ENCODE data around the gene TM4SF4. TPM values are rescaled to one million over a fixed set of nuclear protein-coding genes. Genes with fewer than 3 reads are reported as not detected.
"Not testable (repeated sequence)": the region's sequence is repeated elsewhere in the genome, so short reads cannot be mapped to it uniquely, and the experiment has no call there.

The TM4SF4 gene
- total RNA-seq, 2 donors from 2014 or later = 1.1 to 4.5 TPM

- Histone ChIP-seq H3K9me3 (no peaks in the 10 kb centered on the region), H3K27ac (no peak overlapping the region), H3K4me3 (no peak overlapping the region), H3K4me1 (no peaks in the 10 kb centered on the region), H3K9ac (ENCODE audit: low read depth in 2 of 2, low read length in 2 of 2) (no peak overlapping the region), H3K27me3 (no peaks in the 10 kb centered on the region), H3K36me3 (no peaks in the 10 kb centered on the region)
- DNase-seq = no peak
- intact Hi-C loops (cut with DNase I) = no loop called here
- TF ChIP-seq, protein P1, sequence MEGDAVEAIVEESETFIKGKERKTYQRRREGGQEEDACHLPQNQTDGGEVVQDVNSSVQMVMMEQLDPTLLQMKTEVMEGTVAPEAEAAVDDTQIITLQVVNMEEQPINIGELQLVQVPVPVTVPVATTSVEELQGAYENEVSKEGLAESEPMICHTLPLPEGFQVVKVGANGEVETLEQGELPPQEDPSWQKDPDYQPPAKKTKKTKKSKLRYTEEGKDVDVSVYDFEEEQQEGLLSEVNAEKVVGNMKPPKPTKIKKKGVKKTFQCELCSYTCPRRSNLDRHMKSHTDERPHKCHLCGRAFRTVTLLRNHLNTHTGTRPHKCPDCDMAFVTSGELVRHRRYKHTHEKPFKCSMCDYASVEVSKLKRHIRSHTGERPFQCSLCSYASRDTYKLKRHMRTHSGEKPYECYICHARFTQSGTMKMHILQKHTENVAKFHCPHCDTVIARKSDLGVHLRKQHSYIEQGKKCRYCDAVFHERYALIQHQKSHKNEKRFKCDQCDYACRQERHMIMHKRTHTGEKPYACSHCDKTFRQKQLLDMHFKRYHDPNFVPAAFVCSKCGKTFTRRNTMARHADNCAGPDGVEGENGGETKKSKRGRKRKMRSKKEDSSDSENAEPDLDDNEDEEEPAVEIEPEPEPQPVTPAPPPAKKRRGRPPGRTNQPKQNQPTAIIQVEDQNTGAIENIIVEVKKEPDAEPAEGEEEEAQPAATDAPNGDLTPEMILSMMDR (IDR thresholded peaks at IDR 0.05) = no peak
Measured at GRCh38 chr3:149441642-149442041, 32.9 kb upstream of the TM4SF4 start.

- no peaks in the 10 kb centered on the region for H3K36me3 ChIP-seq
Measured at GRCh38 chr3:149442043-149442442, 32.5 kb upstream of the TM4SF4 start.

DNA sequence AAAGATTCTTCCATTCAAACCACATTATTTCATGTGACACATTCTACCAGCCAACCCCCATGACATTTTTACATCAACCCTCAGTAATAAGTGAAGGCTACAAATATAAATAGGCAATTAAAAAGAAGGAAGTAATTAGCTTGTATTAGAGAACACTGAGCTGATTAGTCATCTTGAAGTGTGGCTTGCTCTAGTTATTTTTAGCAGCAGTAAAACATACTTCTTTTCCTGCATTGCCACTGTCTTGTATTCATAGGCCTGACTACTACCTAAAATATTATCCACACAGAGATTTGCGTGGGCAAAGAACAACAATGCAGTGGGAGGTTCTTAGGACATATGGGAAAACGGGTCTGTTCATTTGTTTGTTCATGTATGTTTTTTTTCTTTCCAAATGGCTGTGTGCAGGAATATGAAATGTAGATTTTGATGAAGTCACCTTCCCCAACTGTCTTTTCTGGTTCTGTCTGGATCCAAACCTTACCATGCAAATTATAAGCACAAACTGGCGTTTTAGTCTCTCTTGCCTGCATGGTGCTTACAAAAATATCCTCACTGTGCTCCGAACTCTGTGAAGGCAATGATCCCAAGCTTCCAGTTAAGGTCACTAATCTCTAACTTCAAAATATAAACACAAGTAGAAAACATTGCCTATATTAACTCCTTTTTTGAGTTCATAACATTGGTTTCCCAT is 31.5 kb upstream of the TM4SF4 start:
- no peak for DNase-seq
- Histone ChIP-seq H3K9ac (ENCODE audit: low read depth in 2 of 2, low read length in 2 of 2) (no peak overlapping the region), H3K27me3 (no peaks in the 10 kb centered on the region), H3K4me3 (no peak overlapping the region), H3K36me3 (no peaks in the 10 kb centered on the region), H3K9me3 (no peaks in the 10 kb centered on the region), H3K4me1 (no peaks in the 10 kb centered on the region), H3K27ac (no peak overlapping the region)
- TF ChIP-seq, protein P1 (IDR thresholded peaks at IDR 0.05) = no peak
- intact Hi-C loops (cut with DNase I) = no loop called here

More at GRCh38 chr3:149442043-149442442, 32.5 kb upstream of the TM4SF4 start:
- Histone ChIP-seq H3K9me3 (no peaks in the 10 kb centered on the region), H3K27ac (no peak overlapping the region), H3K4me1 (no peaks in the 10 kb centered on the region), H3K4me3 (no peak overlapping the region), H3K9ac (ENCODE audit: low read depth in 2 of 2, low read length in 2 of 2) (no peak overlapping the region), H3K27me3 (no peaks in the 10 kb centered on the region)
- intact Hi-C loops (cut with DNase I) = no loop called here
- TF ChIP-seq, protein P1 (IDR thresholded peaks at IDR 0.05) = no peak
- DNase-seq = no peak

DNA sequence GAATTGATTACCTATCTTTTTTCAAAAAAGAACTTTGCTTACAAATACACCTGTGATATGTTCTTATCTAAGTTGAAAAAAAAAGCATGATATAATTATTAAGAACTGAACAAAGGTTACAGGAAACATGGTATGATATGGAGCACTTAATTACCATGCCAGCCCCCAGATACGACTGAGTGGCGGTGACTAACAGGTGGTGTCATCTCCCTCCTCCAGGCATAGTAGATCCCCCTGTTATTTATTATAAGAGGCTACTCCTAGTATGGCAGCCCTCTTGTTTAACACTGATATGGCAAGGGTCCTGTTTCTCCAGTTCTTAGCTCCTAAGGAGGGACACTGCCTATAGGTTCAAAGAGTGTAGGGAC is 31.0 kb upstream of the TM4SF4 start:
- Histone ChIP-seq H3K27ac (no peak overlapping the region), H3K27me3 (no peaks in the 10 kb centered on the region), H3K4me1 (no peaks in the 10 kb centered on the region), H3K36me3 (no peaks in the 10 kb centered on the region), H3K4me3 (no peak overlapping the region), H3K9ac (ENCODE audit: low read depth in 2 of 2, low read length in 2 of 2) (no peak overlapping the region), H3K9me3 (no peaks in the 10 kb centered on the region)
- no peak for DNase-seq
- intact Hi-C loops (cut with DNase I) = no loop called here
- TF ChIP-seq, protein P1 (IDR thresholded peaks at IDR 0.05) = no peak

GRCh38 chr3:149444867-149445266 is 29.6 kb upstream of the TM4SF4 start:
- H3K36me3 ChIP-seq; H3K4me1 ChIP-seq; intact Hi-C loops (cut with DNase I); H3K27me3 ChIP-seq; H3K9ac ChIP-seq (ENCODE audit: low read depth in 2 of 2, low read length in 2 of 2); H3K4me3 ChIP-seq; H3K9me3 ChIP-seq; DNase-seq; H3K27ac ChIP-seq: not testable (repeated sequence)

DNA sequence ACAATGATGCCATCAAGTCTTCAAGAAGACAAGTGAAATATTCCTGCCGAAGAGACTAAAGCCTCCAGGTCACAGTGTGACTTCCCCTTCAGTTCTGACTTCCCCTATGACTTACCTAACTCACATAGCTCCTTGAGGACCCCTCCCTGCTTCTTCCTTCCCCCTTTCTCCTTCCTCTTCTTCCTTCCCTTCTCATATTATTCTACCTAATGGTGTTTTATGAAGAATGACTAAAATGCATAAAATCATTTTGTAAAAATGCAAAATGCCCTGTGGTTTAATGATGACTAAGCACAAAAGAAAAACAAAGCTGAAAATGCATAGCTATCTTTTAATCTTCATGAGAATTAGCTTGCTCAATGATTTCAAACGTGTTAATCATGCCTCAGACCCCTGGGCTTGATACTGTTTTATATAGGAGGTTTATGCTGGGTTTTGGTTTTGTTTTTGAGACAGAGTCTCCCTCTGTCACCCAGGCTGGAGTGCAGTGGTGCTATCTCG is 26.1 kb upstream of the TM4SF4 start:
- no peak overlapping the region for H3K9ac ChIP-seq (ENCODE audit: low read depth in 2 of 2, low read length in 2 of 2)
- no peaks in the 10 kb centered on the region for H3K9me3 ChIP-seq
- TF ChIP-seq, protein P1 (IDR thresholded peaks at IDR 0.05) = no peak
- H3K27me3 ChIP-seq = no peaks in the 10 kb centered on the region
- no peaks in the 10 kb centered on the region for H3K4me1 ChIP-seq
- intact Hi-C loops (cut with DNase I) = no loop called here
- no peak overlapping the region for H3K27ac ChIP-seq
- H3K4me3 ChIP-seq = no peak overlapping the region
- DNase-seq = no peak
- no peaks in the 10 kb centered on the region for H3K36me3 ChIP-seq
